ENCODE results near the gene NPIPA5.
A peak's percentile ranks its signal among the peaks of the same experiment; 100 is the strongest.
"Not testable (repeated sequence)": the region's sequence is repeated elsewhere in the genome, so short reads cannot be mapped to it uniquely, and the experiment has no call there.

NPIPA5 gene

GRCh38 chr16:15378194-15378593 lies at the start of gene NPIPA5:
TSS of gene NPIPA5 (minus strand) at chr16:15378294. CDS start at chr16:15378294, 0 bp downstream.
- not testable (repeated sequence) for DNase-seq

GRCh38 chr16:15427648-15428239 lies 49.6 kb upstream of the NPIPA5 start:
- DNase-seq: peak; percentile 19 to 40

- no peak for DNase-seq
Observed at GRCh38 chr16:15426796-15427195, 48.7 kb upstream of the NPIPA5 start.

GRCh38 chr16:15425861-15426260 lies 47.8 kb upstream of the NPIPA5 start:
- no peak for DNase-seq

- DNase-seq: no peak
Observed at GRCh38 chr16:15422222-15422621, 44.1 kb upstream of the NPIPA5 start.

- not testable (repeated sequence) for DNase-seq
Observed at GRCh38 chr16:15421696-15422095, 43.6 kb upstream of the NPIPA5 start.

GRCh38 chr16:15418206-15418605 lies 40.1 kb upstream of the NPIPA5 start:
- no peak for DNase-seq

- DNase-seq: no peak
Observed at GRCh38 chr16:15417197-15417596, 39.1 kb upstream of the NPIPA5 start.

- no peak for DNase-seq
Observed at GRCh38 chr16:15415511-15415985, 37.5 kb upstream of the NPIPA5 start.

- not testable (repeated sequence) for DNase-seq
Observed at GRCh38 chr16:15409476-15409875, 31.4 kb upstream of the NPIPA5 start.

GRCh38 chr16:15407756-15408155 lies 29.7 kb upstream of the NPIPA5 start:
- not testable (repeated sequence) for DNase-seq

GRCh38 chr16:15404792-15405191 lies 26.7 kb upstream of the NPIPA5 start:
- no peak for DNase-seq

- not testable (repeated sequence) for DNase-seq
Observed at GRCh38 chr16:15404091-15404490, 26.0 kb upstream of the NPIPA5 start.

- no peak for DNase-seq
Observed at GRCh38 chr16:15403392-15403995, 25.4 kb upstream of the NPIPA5 start.

GRCh38 chr16:15401972-15402371 lies 23.9 kb upstream of the NPIPA5 start:
- no peak for DNase-seq

- not testable (repeated sequence) for DNase-seq
Observed at GRCh38 chr16:15400314-15400713, 22.2 kb upstream of the NPIPA5 start.

GRCh38 chr16:15399317-15399716 lies 21.2 kb upstream of the NPIPA5 start:
- no peak for DNase-seq

GRCh38 chr16:15398618-15399316 lies 20.7 kb upstream of the NPIPA5 start:
- DNase-seq: no peak

GRCh38 chr16:15396948-15397594 lies 19.0 kb upstream of the NPIPA5 start:
- no peak for DNase-seq

GRCh38 chr16:15396509-15396829 lies 18.4 kb upstream of the NPIPA5 start:
- not testable (repeated sequence) for DNase-seq

GRCh38 chr16:15395631-15396508 lies 17.8 kb upstream of the NPIPA5 start, which contains the start of gene MPV17L:
TSS of gene MPV17L (plus strand) at chr16:15395754. CDS start at chr16:15395898, 144 bp downstream.
- not testable (repeated sequence) for DNase-seq

GRCh38 chr16:15393025-15393424 lies 14.9 kb upstream of the NPIPA5 start:
- not testable (repeated sequence) for DNase-seq

Measured in Kasumi-1 (cell line).